GM18517 (cell line): ENCODE measurements around the gene FBLN2.
"Not testable (repeated sequence)": the region's sequence is repeated elsewhere in the genome, so short reads cannot be mapped to it uniquely, and the experiment has no call there.

ENCODE experiments used
- ATAC-seq: cut with Tn5 transposase; IDR thresholded peaks from one replicate; pipeline ENCODE4 v1.9.1; 2021; ENCODE audit warnings: mild to moderate bottlenecking, moderate library complexity; ENCODE audit not compliant: unreplicated experiment

Gene FBLN2

DNA sequence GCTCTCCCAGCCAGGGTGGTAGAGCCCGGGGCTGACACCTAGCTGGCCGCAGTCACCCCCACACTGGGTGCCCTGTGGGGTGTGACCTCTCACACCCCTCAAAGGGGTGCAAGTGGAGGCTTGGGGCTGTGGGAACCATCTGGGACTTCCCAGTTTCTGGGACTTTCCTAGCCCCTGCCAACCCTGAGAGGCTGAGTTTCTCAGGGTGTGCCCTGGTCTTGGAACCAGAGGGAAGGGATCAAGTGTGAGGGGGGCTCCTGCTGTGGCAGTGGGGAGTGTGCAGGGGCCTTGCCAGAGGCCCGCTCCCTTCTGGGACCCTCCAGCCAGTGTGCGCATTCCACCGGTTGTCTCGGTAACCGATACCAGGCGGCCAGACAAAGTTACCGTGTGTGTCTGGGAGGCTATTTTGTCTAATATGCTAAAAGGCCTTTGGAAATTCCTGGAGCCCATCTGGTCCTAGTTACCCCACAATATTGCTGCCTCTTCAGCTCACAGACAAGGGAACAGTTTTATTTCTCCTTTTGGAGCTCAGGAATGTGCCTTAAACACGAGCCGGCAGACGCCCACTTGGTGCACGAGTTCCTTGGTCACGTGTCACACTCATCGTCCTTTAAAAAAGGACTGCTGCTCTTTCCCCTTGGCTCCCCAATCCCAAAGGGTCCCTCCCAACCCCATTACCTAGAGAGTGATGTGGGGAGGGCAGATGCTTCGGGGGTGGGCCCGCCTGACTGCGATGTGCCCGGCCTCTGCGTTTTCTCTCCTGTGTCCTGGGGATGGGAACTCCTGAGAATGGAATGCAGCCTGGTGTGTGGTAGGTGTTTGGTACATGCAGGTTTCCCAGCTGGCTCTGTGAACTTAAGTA is 35.6 kb upstream of the FBLN2 start:
- no peak for ATAC-seq

DNA sequence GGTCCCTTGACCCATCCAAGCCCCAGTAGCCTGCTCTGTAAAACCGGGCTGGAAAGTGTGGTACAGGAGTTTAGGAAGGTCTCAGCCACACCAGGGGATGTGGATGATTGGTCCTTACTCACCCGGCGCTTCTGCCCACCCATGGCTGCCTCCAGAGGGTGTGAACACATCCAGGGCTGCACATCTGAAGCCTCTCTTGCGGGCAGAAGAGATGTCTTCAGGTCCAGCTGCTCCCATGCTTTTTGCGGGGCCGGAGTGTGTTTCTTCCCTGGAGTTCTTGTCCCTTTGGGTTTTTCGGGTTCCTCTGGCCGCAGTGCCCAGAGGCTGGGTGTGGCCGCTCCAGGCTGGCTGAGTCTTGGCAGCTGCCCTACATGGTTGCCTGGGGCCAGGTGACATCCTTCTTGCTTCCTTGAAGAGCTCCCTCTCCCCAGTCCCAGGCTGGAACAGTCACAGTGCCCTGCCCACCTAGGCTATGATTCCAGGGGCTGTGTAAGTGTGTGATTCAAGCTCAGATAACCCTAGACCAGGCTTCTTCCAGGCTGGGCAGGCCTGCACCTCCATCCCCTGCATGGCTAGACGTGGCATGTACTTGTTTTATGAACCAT is 34.9 kb upstream of the FBLN2 start:
- ATAC-seq = no peak

DNA sequence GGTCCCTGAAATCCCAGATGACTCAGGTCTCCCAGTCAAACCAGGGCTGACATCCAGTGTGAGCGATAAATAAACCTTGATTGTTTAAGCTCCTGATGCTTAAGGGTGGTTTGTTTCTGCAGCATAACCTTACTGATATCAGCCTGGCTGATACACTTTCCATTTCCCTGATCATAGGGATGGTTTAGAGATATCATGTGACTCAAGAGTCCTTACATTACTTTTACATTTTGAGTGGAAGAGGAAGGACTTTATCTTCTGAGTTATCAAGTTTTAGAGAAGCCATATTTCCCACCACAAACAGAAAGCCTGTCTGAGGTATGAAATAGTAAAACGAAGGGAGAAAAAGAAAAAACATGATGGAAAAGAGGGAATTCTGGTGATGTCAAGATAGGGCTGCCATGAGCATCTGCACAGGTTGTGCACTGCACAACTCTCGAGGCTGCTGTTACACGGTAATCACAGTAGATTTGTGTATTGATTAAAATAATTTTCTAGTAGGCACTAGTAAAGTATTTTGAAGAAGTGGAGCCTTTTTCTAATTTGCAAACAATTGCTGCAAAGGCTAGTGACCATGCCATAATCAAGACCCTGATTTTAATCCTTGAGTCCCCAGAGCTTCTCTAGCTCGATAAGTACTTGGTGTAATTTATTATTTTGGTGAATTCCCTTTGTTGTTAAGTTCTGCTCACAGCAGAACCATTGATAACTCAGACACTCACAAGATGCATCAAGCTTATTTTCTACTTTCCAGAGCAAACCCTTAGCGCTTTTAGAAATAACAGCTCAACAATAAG is 34.1 kb upstream of the FBLN2 start:
- no peak for ATAC-seq

DNA sequence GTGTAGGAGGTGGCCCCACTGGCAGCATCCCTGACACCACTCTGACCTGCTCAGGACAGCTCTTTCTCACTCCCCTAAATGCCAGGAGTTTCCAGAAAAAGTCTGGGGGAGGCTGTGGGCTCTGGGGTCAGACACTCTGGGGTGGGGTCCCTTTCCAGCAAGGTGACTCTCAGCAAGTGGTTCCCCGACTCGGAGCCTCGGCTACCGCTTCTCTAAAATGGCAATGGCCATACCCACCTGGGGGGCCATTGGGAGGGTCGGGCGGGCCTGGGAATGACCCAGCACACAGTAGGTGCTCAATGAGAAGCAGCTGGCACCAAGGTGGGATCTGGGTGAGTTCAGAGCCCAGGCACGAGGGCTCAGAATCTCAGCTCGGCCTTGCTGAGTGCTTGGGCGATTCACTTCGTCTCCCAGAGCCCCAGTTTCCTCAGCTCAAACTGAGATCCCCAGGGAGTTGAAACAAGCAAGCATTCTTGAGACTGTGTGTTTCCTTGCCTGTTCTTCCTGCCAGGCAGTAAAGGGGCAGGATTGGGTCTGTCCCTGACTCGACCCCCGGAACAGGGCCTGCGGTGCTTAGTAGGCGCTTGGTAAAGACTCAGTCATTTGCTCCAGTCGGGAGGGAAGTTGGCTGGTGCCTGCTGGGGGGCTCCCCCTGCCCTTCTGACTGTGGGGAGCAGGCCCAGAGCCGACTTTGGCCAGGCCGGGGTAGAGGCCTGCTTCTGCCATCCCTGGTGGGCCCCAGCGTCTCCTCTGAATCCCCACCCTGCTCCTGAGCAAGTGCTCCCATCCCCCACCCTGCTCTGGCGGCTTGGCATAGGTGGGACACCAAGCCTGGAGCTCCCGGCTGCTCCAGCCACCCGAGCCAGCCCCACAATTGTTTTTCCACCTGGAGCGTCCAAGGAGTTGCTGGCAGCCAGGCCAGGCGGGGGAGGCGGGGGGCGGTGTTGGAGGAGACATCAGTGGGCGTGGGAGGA is 32.9 kb upstream of the FBLN2 start:
- no peak for ATAC-seq

DNA sequence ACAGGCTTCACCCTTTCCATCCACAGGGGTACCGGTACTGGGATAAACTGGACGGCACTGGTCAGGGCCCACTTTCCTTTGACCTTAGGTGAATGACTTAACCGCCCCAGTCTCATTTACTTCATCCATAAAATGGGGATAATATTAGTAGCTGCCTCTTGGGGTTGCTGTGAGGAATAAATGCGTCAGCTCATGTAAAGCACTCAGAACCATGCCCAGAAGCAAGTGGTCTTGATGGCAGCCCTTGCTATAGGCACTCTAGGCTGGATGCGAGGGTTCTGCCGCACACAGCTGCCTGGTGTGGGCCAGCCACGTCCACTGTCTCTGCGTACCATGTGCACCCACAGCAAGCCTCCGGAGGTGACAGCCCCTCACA is 32.2 kb upstream of the FBLN2 start:
- ATAC-seq = no peak

DNA sequence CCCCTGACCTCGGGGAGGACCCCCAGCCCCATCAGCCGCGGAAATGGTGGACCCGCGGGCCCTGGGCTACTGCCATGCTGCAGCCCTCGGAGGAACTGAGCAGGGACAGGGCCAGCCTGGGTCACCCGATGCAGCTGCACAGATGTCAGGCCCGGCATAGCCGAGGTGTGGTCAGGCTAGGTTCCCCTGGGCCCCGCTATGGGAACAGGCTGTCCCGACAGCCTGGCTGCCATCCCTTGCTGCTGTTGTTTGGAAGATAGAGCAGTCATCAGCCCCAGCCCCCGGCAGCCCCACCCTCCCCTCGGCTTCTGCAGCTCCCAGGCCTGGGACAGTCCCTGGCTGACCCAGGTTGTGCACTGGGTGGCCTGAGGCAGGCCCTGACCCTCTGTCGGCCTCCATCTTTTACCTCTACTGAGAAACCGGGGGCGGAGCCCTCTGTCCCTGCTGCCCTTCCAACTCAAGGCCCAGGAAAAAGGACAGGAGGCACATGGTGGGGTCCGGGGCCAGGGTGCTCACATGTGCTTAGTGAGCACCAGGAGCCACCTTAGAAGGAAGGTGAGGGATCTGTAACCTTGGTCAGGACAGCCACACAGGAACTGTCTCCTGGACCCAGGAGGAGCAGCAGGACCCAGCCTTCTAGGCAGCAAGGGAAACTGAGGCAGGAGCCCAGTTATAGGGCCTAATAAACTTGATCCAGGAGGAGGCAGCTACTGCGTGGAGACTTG is 31.5 kb upstream of the FBLN2 start:
- no peak for ATAC-seq

DNA sequence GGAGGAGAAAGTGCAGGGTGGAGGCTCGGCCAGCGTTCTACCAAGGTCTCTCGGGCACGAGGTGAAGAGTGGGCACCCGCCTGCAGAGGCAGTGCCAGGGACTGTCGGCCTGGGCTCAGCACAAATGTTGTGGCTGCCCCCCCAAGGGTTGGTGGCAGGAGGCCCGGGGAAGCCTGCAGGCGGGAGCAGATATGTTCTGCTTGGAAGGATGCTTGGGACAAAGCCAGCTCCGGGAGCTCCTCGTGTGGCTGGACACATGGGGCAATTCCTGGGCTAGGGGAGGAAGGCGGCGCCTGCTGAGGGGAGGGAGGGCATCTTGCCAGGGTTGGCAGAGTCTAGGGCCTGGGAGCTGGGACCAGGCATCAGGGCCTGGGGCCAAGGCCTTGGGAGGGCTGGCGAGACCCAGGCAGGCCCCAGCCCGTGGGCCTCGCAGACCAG is 30.4 kb upstream of the FBLN2 start:
- no peak for ATAC-seq

DNA sequence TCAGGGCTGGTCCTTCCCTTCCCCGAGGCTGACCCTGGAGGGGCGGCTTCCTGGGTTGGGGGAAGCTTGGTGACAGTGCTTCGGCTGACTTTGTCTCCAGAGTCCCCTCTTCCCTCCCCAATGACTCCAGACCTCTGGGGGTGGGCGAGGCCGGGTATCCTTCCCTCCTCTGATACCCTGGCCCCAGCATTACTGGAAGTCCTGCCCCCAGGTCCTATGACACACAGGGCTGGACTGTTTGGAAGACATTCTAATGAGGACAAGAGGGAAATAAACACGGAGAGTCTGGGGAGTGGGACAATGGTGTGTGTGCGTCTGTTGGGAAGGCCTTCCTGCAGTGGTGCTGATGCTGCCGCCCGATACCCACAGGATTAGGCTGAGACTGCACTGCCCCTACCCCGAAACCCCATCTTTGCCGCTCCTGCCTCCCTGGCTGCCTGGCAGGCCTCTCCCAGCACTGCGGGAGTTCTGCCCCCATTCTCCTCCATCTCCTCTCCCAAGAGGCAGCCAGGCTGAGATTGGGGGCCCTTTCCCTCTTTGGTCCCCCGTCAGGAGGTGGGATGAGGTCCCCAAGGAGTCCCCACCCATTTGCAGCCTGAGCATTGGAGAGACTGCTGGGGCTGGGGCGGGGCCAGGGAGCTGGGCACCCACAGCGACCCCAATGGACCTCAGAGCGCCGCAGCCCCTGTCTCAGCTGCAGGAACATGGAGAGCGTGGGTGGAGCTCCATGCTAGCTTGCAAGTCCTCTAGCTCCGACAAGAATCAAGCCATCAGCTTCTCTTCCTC is 29.7 kb upstream of the FBLN2 start:
- ATAC-seq = no peak

DNA sequence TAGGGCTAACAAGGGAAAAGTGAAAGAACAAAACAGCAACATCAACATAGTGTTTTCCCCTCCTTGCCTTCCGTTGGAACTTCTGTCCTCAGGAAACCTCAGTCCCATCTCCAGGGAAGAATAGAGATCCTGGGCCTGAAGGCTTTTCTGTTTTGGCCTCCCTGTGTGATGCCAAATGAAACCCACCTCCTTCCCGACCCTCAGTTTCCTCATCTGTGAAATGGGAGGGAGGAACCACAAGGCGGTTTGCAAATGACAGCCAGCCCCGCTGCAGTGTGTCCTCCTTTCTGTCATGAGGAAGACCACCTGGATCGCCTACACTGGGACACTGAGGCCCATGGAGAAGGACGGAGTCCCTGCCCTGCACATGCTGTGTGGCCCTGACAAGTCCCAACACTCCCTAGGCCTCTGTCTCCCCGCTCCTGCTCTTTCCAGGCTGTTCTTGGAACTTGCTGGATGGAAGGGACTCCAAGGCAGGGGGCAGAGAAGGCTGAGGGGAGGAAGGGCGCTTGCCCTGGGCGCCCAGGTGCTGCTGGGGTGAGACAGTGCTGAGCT is 28.5 kb upstream of the FBLN2 start:
- no peak for ATAC-seq

DNA sequence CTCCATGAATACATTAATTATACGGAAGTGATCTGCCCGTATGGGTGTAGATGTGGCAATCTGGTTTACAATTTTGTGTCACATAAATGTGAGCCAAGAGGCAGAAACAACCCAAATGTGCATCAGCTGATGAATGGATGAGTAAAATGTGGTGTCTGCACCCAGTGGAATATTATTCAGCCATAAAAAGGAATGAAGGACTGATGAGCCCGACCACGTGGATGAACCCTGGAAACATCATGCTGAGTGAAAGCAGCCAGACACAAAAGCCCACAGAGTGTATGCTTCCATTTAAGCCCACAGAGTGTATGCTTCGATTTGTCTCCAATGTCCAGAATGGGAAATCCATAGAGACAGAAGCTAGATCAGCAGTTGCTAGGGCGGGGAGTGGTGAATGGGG is 27.6 kb upstream of the FBLN2 start:
- ATAC-seq = no peak

DNA sequence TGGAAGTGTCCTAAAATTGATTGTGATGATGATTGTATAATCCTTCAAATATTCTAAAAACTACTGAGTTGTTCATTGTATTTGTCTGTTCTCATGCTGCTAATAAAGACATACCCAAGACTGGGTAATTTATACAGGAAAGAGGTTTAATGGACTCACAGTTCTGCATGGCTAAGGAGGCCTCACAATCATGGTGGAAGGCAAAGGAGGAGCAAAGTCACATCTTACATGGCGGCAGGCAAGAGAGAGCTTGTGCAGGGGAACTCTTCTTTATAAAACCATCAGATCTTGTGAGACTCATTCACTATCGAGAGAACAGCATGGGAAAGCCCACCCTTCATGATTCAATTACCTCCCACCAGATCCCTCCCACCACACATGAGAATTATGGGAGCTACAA is 27.2 kb upstream of the FBLN2 start:
- ATAC-seq = not testable (repeated sequence)

DNA sequence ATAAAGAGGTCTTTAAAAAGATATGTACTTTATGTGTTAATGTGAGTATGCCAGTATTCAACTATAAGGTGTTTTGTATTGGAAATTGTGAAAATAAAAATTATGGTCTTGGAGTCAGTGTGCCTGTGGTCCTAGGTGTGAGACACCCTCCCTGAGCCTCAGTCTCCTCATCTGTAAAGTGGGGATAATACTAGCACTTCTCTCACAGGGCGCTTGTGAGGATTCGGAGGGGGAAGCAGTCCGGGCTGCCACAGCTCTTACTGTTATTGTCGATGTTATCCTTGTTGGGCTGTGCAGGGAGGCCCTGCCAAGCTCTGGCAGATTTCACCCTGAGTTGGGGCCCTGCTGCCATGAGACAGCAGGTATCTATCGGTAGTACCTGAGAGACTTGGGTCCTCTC is 26.7 kb upstream of the FBLN2 start:
- ATAC-seq = no peak

DNA sequence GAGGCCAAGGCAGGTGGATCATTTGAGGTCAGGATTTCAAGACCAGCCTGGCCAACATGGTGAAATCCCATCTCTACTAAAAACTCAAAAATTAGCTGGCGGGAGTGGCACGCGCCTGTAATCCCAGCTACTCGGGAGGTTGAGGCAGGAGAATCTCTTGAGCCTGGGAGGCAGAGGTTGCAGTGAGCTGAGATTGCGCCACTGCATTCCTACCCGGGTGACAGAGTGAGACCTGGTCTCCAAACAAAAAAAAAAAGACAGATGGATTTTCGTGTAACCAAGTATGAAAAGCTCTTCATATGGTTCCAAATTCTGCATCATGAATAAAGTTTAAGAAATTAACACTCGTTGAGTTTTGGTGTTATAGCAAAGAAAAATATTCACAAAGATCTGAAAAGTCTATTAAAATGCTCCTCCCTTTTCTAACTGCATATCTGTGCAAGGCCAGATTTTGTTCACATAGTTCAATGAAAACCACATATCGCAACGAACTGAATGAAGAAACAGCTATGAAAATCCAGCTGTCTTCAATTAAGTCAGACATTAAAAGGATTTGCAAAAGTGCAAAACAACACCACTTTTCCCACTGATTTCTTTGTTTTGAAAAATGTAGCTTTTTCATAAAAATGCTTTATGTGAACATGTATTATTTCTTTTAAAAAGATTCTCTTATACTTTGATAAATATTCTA is 23.8 kb upstream of the FBLN2 start:
- no peak for ATAC-seq

DNA sequence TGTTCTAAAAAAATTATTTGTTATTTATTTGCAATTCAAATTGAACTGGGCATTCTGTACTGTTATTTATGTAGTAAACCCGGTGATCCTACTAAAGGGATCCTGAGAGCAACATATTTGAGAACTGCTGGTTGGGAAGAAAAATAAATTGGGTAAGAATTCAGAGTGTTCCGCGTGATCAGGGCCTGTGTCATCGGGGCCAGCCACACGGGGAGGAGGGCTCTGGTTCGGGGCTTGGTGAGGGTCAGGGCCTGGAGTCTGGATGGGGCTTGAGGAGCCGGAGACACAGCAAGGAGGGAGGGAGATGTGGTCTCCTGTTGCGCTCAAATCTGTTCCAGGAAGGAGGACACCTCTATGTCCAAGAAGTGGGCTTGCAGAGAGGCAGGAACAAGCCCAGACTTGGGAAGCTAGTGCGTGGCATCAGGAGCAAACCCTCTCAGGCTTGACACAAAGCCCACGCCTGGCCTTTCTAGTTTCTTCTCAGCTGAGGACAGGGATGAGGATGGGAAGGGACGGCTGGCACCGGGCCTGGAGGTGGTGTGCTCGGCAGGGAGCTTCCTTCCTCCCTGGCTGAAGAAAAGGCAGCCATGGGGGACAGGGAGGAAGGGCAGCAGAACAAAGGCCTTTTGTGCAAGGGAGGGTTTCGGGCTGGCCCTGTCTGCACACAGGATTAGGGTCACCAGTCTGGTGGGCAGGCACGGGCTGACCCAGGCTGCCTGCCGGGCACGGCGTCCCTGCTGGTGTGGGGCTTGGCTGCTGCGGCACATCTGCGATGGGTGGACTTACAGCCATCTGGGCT is 22.9 kb upstream of the FBLN2 start:
- ATAC-seq = no peak

DNA sequence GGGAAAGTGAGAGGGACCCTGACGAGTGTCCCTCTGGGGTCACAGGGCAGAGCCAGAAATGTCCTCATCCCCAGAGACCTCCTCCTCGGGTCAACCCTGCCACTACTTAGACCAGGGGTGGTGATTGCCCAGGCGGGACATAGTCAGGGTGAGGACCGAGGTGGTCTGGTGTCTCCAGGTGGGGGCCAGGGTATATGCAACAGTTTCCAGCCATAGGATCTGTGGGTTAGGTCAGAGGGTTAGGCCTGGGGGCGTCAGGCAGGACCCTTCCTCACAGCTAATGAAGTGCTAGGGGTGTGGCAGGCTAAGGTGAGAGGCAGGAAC is 22.3 kb upstream of the FBLN2 start:
- ATAC-seq = no peak

DNA sequence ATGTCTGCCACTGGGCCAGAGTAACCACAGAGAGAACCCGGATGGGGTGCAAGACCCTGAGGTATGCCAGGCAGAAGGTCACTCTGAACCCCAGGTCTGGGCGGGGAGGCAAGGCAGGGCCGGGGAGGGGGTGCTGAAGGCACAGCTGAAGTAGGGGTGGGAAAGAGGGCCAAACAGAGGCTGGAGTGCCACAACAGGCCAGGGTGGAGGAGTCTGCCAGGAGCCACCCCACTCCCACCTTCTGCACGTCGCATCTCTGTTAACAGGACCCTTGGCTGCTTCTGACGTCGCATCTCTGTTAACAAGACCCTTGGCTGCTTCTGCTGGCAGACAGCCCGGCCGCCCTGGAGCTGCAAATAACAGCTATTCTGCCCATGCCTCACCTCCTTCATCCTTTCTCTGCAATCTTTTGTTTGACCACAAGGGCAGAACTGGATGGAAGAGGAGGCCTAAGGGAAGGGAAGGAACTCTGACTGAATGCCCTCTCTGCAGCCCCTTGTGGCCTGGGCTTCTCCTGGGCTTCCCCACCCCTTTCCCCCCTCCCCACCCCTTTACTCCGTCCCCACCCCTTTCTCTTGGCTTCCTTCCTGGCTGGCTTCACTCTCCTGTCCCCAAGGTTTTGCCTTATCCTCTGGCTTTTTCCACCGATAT is 20.6 kb upstream of the FBLN2 start:
- ATAC-seq = no peak
